GM23338 (cell line): ENCODE results near the gene KRTAP10-5. TPM values are rescaled to one million over a fixed set of nuclear protein-coding genes. Genes with fewer than 3 reads are reported as not detected.
A peak's percentile ranks its signal among the peaks of the same experiment; 100 is the strongest.

ENCODE experiments used
- ATAC-seq: fragments of 200-7000 bp; cut with Tn5 transposase; 3 replicates; pipeline ENCODE4 v1.9.1; 2020
- DNase-seq: peaks from one replicate; pipeline ENCODE4 v3.0.0-alpha.2; 2015; ENCODE audit warnings: low spot score
- H2AFZ ChIP-seq: fragments of 200-600 bp; sonication (generic); 2 replicates; pipeline ENCODE4 v1.8.0; 2016; ENCODE audit warnings: antibody characterized with exemption, mild to moderate bottlenecking, moderate library complexity
- H3F3A ChIP-seq: fragments of 200-600 bp; sonication (generic); replicated peaks from 2 replicates; pipeline ENCODE4 v1.8.0; 2017; ENCODE audit warnings: antibody characterized with exemption, mixed run types, low read depth
- H3K27ac ChIP-seq: fragments of 200-600 bp; sonication (generic); 2 replicates; pipeline ENCODE4 v1.6.1; 2016; ENCODE audit warnings: low read depth
- H3K27me3 ChIP-seq: fragments of 200-600 bp; sonication (generic); 2 replicates; pipeline ENCODE4 v1.8.0; 2016; ENCODE audit warnings: mild to moderate bottlenecking, mixed run types, moderate library complexity; ENCODE audit not compliant: insufficient read depth
- H3K36me3 ChIP-seq: fragments of 200-600 bp; sonication (generic); 2 replicates; pipeline ENCODE4 v1.8.0; 2016; ENCODE audit warnings: mild to moderate bottlenecking; ENCODE audit not compliant: insufficient read depth
- H3K4me1 ChIP-seq: fragments of 200-600 bp; sonication (generic); 2 replicates; pipeline ENCODE4 v1.8.0; 2016; ENCODE audit warnings: mild to moderate bottlenecking, moderate library complexity; ENCODE audit not compliant: insufficient read depth
- H3K4me2 ChIP-seq: fragments of 200-600 bp; sonication (generic); 2 replicates; pipeline ENCODE4 v1.7.1; 2017; ENCODE audit warnings: mixed run types
- H3K4me3 ChIP-seq: fragments of 200-600 bp; sonication (generic); 2 replicates; pipeline ENCODE4 v1.6.1; 2016; ENCODE audit warnings: mixed run types
- H3K79me2 ChIP-seq: fragments of 200-600 bp; sonication (generic); replicated peaks from 2 replicates; pipeline ENCODE4 v1.8.0; 2017; ENCODE audit warnings: mild to moderate bottlenecking; ENCODE audit not compliant: insufficient read depth
- H3K9me2 ChIP-seq: fragments of 200-600 bp; sonication (generic); 2 replicates; pipeline ENCODE4 v1.8.0; 2017; ENCODE audit not compliant: insufficient read depth
- H4K20me1 ChIP-seq: fragments of 200-600 bp; sonication (generic); replicated peaks from 2 replicates; pipeline ENCODE4 v1.8.0; 2017; ENCODE audit warnings: mild to moderate bottlenecking; ENCODE audit not compliant: insufficient read depth
- H3K27ac Mint-ChIP-seq: 2 replicates; pipeline ENCODE4 v1.8.0; 2020; ENCODE audit warnings: inconsistent platforms, mild to moderate bottlenecking, moderate library complexity, mixed read lengths
- H3K27me3 Mint-ChIP-seq: 3 replicates; pipeline ENCODE4 v1.8.0; 2022; ENCODE audit warnings: low read depth, mild to moderate bottlenecking, moderate library complexity, mixed read lengths, inconsistent platforms; ENCODE audit not compliant: insufficient read depth, poor library complexity
- H3K36me3 Mint-ChIP-seq: 3 replicates; pipeline ENCODE4 v1.8.0; 2021; ENCODE audit warnings: low read depth, mild to moderate bottlenecking, inconsistent platforms, moderate library complexity, mixed read lengths
- H3K4me1 Mint-ChIP-seq: 3 replicates; pipeline ENCODE4 v1.8.0; 2020; ENCODE audit warnings: mild to moderate bottlenecking, inconsistent platforms, mixed read lengths
- H3K4me3 Mint-ChIP-seq: 3 replicates; pipeline ENCODE4 v1.8.0; 2021; ENCODE audit warnings: moderate library complexity, mild to moderate bottlenecking, inconsistent platforms, mixed read lengths
- H3K9me3 Mint-ChIP-seq: 3 replicates; pipeline ENCODE4 v1.8.0; 2020; ENCODE audit warnings: moderate library complexity, mild to moderate bottlenecking, inconsistent platforms, mixed read lengths
- CREB1 ChIP-seq: fragments of 250-450 bp; sonication (Bioruptor Pico); IDR thresholded peaks from 2 replicates; pipeline ENCODE4 v1.5.0; 2020; ENCODE audit warnings: low read depth, mild to moderate bottlenecking, moderate library complexity
- JUNB ChIP-seq: IDR thresholded peaks from one replicate; pipeline ENCODE4 v1.6.1; 2016; ENCODE audit warnings: antibody characterized with exemption; ENCODE audit not compliant: unreplicated experiment
- NANOG ChIP-seq: IDR thresholded peaks from 2 replicates; pipeline ENCODE4 v1.6.1; 2016; ENCODE audit warnings: antibody characterized with exemption, borderline replicate concordance
- POLR2AphosphoS5 ChIP-seq: IDR thresholded peaks from 2 replicates; pipeline ENCODE4 v1.6.1; 2016; ENCODE audit warnings: antibody characterized with exemption, low read depth
- STAT1 ChIP-seq: IDR thresholded peaks from one replicate; pipeline ENCODE4 v1.6.1; 2016; ENCODE audit warnings: antibody characterized with exemption; ENCODE audit not compliant: unreplicated experiment
- polyA plus RNA-seq: library from polyadenylated mRNA; unstranded; fragments of >200 nt; fragmentation: Nextera tagmentation; extraction: Ambion mirVana; gene quantifications from 2 replicates; pipeline ENCODE4 v1.2.1, GENCODE V29; 2016
- total RNA-seq: library from RNA; depleted of rRNA; stranded (reverse); fragments of >200 nt; shearing (Covaris generic); gene quantifications from 2 replicates; pipeline ENCODE4 v1.2.3, GENCODE V29; 2014
- TF ChIP-seq, protein P1 (sequence below): IDR thresholded peaks from one replicate; pipeline ENCODE4 v1.6.1; 2018; ENCODE audit warnings: antibody characterized with exemption; ENCODE audit not compliant: unreplicated experiment
- TF ChIP-seq, protein P2 (sequence below), 2 experiments: fragments of 200-600 bp in 1 of 2; sonication (generic) in 1 of 2; conservative IDR thresholded peaks; 2 replicates each; pipeline versions ENCODE4 v1.5.1 to v1.6.1; 2016 to 2017; ENCODE audit warnings: antibody characterized with exemption in 2 of 2, low read depth in 2 of 2, mild to moderate bottlenecking in 2 of 2, moderate library complexity in 1 of 2
- TF ChIP-seq, protein P3 (sequence below): IDR thresholded peaks from 2 replicates; pipeline ENCODE4 v1.6.1; 2016; ENCODE audit warnings: antibody characterized with exemption

The KRTAP10-5 gene
- total and polyA plus RNA-seq, 2 experiments from 2014 or later, result not detected

DNA sequence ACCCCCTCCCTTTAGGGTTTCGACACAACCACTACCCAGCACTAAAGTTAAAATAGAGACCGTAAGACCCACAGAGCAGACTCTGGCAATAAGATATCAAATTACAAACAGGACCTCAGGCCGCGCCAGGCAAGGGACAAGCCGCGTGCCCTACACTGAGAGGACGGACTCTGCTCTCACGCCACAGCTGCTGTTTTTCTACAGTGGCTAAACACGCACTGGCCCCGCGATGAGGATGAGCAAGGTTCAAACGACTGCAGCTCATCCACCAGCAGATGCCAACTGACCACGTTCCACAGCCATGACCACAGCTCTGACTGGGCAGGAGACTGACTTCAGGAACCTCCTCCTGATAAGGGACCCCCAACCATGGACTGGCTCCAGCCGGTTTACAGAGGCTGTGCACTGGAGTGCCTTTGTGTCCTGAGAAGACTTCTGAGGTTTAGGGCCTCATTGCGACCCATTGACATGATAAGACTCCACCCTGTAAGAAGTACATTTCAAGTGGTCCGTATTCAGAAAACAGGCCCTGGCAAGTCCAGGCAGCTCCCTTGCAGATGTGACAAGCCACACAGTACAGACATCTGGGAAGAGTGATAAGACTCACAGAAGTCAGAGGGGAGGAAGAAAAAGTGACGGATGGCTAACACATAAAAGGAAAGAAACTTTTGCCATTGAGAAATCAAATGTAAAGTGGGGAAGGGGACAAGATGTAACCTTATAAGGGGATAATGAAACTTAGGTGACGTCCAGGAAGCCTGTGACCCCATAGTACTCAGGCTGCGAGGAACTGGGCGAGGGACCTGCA is 13.4 kb upstream of the KRTAP10-5 start (continued):
- TF ChIP-seq, protein P1, sequence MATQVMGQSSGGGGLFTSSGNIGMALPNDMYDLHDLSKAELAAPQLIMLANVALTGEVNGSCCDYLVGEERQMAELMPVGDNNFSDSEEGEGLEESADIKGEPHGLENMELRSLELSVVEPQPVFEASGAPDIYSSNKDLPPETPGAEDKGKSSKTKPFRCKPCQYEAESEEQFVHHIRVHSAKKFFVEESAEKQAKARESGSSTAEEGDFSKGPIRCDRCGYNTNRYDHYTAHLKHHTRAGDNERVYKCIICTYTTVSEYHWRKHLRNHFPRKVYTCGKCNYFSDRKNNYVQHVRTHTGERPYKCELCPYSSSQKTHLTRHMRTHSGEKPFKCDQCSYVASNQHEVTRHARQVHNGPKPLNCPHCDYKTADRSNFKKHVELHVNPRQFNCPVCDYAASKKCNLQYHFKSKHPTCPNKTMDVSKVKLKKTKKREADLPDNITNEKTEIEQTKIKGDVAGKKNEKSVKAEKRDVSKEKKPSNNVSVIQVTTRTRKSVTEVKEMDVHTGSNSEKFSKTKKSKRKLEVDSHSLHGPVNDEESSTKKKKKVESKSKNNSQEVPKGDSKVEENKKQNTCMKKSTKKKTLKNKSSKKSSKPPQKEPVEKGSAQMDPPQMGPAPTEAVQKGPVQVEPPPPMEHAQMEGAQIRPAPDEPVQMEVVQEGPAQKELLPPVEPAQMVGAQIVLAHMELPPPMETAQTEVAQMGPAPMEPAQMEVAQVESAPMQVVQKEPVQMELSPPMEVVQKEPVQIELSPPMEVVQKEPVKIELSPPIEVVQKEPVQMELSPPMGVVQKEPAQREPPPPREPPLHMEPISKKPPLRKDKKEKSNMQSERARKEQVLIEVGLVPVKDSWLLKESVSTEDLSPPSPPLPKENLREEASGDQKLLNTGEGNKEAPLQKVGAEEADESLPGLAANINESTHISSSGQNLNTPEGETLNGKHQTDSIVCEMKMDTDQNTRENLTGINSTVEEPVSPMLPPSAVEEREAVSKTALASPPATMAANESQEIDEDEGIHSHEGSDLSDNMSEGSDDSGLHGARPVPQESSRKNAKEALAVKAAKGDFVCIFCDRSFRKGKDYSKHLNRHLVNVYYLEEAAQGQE, result no peak
- no peak for TF ChIP-seq POLR2AphosphoS5

DNA sequence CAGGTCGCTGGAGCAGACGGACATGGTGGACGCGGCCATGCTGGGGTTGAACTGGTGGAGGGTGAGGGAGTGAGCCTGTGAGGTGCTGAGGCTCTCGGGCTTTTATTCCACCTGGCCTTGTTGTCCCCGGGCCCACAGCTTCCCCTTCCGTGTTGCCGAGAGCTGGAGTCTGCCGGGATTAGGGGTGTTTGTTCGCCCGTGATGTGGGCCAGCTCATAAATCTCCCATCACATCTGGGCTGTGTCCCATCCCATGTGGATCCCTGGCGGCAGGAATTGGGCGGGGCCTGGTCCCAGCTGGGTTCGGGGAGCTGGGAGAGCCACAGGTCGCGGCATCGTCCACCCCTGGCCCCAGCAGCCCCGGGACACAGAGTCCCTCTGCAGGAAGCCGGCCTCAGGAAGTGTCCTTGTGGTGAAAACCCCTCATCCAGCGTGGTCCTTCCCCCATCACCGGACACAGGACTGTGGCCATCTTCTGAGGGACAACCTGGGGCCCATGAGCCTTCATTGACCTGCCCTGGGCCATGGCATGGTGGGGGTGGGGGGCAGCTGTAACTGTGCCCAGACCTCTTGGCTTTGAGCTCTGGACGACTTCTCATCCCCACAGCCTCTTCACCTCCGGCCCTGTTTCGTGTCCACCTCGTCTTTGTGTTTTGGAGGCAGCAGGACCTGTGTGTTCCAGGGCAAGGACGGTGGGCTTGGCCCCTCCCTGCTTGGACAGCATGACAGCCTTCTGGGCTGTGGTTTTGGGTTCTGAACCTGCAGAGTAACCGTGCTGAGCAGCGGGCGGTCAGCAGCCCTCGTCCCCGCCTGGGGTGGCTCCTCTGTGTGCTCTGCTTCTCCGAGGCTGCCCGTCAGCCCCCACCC is 12.3 kb upstream of the KRTAP10-5 start, which contains the start of gene KRTAP10-6:
KRTAP10-6 (minus strand) TSS at position 60 of the 866 bp plus-strand sequence; CDS start at position 39, 21 bp downstream.
- 0 out of 2 replicates have a peak within 1 kb of the TSS, but pooled peaks have one; percentile 58 for H3K27ac Mint-ChIP-seq
- no peaks in the 10 kb centered on the region; the same call in 2 of the 3 replicates for H3K9me3 Mint-ChIP-seq
- H3K27me3 ChIP-seq, result no peaks in the 10 kb centered on the region
- H3K4me2 ChIP-seq, result peak within 1 kb of the TSS; percentile 32; the same call in 1 of the 2 replicates
- peaks cover 19% of the 10 kb centered on the region for H3K4me1 ChIP-seq
- peaks cover 14% of the 10 kb centered on the region for H3K4me1 Mint-ChIP-seq
- no peaks in the 10 kb centered on the region; the same call in 2 of the 3 replicates for H3K36me3 Mint-ChIP-seq
- ATAC-seq (peak; percentile 38), DNase-seq (peak; percentile 29)
- no peaks in the 10 kb centered on the region for H3K79me2 ChIP-seq
- H3K27ac ChIP-seq, result no peak within 1 kb of the TSS
- no peaks in the 10 kb centered on the region for H3K36me3 ChIP-seq
- peaks cover 6% of the 10 kb centered on the region for H3K27me3 Mint-ChIP-seq
- 0 out of 2 replicates have a peak, but pooled peaks cover 4% of the 10 kb centered on the region for H3F3A ChIP-seq
- no peak within 1 kb of the TSS for H3K4me3 ChIP-seq
- H3K9me2 ChIP-seq, result no peaks in the 10 kb centered on the region
- peak within 1 kb of the TSS; percentile 76; the same call in 1 of the 2 replicates for H2AFZ ChIP-seq
- H3K4me3 Mint-ChIP-seq, result no peak within 1 kb of the TSS
- no peaks in the 10 kb centered on the region for H4K20me1 ChIP-seq
- TF ChIP-seq POLR2AphosphoS5 (no peak), STAT1 (no peak), CREB1 (no peak), NANOG (no peak), JUNB (no peak)
- TF ChIP-seq, protein P2, sequence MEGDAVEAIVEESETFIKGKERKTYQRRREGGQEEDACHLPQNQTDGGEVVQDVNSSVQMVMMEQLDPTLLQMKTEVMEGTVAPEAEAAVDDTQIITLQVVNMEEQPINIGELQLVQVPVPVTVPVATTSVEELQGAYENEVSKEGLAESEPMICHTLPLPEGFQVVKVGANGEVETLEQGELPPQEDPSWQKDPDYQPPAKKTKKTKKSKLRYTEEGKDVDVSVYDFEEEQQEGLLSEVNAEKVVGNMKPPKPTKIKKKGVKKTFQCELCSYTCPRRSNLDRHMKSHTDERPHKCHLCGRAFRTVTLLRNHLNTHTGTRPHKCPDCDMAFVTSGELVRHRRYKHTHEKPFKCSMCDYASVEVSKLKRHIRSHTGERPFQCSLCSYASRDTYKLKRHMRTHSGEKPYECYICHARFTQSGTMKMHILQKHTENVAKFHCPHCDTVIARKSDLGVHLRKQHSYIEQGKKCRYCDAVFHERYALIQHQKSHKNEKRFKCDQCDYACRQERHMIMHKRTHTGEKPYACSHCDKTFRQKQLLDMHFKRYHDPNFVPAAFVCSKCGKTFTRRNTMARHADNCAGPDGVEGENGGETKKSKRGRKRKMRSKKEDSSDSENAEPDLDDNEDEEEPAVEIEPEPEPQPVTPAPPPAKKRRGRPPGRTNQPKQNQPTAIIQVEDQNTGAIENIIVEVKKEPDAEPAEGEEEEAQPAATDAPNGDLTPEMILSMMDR (conservative IDR thresholded peaks at IDR 0.05; ENCODE audit: low read depth in 2 of 2), result no peak
- TF ChIP-seq, protein P3, sequence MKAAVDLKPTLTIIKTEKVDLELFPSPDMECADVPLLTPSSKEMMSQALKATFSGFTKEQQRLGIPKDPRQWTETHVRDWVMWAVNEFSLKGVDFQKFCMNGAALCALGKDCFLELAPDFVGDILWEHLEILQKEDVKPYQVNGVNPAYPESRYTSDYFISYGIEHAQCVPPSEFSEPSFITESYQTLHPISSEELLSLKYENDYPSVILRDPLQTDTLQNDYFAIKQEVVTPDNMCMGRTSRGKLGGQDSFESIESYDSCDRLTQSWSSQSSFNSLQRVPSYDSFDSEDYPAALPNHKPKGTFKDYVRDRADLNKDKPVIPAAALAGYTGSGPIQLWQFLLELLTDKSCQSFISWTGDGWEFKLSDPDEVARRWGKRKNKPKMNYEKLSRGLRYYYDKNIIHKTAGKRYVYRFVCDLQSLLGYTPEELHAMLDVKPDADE, result no peak
- TF ChIP-seq, protein P1, result no peak
